Measurements from ENCODE around the gene P3H2.

- no peak for TF ChIP-seq FOXM1 (IDR thresholded peaks at IDR 0.05; ENCODE audit: low read depth)
- no peak for TF ChIP-seq FOXM1 (CRISPR knock-in tag; IDR thresholded peaks at IDR 0.05; ENCODE audit: low read depth)
- no peak for TF ChIP-seq RNF2 (IDR thresholded peaks at IDR 0.05)
- TF ChIP-seq ZBTB7A (IDR thresholded peaks at IDR 0.05; ENCODE audit: borderline replicate concordance, control insufficient read depth, low read depth, low read length) = no peak
- TF ChIP-seq ZNF507 (tag; conservative IDR thresholded peaks at IDR 0.05) = no peak
- no peak for TF ChIP-seq NEUROD1 (IDR thresholded peaks at IDR 0.05; ENCODE audit: borderline replicate concordance, low read depth, low read length, partially characterized antibody)
- no peak for TF ChIP-seq CTCF (IDR thresholded peaks at IDR 0.05 in 2 of 3, conservative IDR thresholded peaks at IDR 0.05 in 1 of 3; ENCODE audit: insufficient read depth in 2 of 3, low read depth in 1 of 3, low read length in 3 of 3)
- no peak for TF ChIP-seq SMAD4 (CRISPR knock-in tag; conservative IDR thresholded peaks at IDR 0.05)
- no peak for TF ChIP-seq POLR2A (conservative IDR thresholded peaks at IDR 0.05)
- no peak for TF ChIP-seq ZNF253 (CRISPR knock-in tag; conservative IDR thresholded peaks at IDR 0.05)
- TF ChIP-seq ZFP91 (CRISPR knock-in tag; IDR thresholded peaks at IDR 0.05) = no peak
- no peak for TF ChIP-seq ETV6 (IDR thresholded peaks at IDR 0.05; ENCODE audit: borderline replicate concordance in 1 of 2, low read depth in 2 of 2, low read length in 1 of 2)
- no peak for TF ChIP-seq ETV6 (CRISPR knock-in tag; IDR thresholded peaks at IDR 0.05; ENCODE audit: borderline replicate concordance)
- TF ChIP-seq POLR2AphosphoS5 (IDR thresholded peaks at IDR 0.05; ENCODE audit: control insufficient read depth, insufficient read depth, low read depth, low read length) = no peak
Measured at GRCh38 chr3:189949580-189949979, 171.1 kb downstream of the P3H2 start.
